Neural cell (in vitro differentiated cells): ENCODE results near the gene C1orf35. TPM values are rescaled to one million over a fixed set of nuclear protein-coding genes. Genes with fewer than 3 reads are reported as not detected.

Source experiments
- H2AFZ ChIP-seq: fragments of 200-600, 300-800 bp; sonication (generic), shearing (Covaris generic); 2 replicates; pipeline ENCODE4 v1.6.0; 2014; ENCODE audit warnings: low read depth, mild to moderate bottlenecking, antibody characterized with exemption, low read length, moderate library complexity
- H3F3A ChIP-seq: fragments of 200-600 bp; shearing (Covaris generic); 2 replicates; pipeline ENCODE4 v1.6.1; 2016; ENCODE audit warnings: mild to moderate bottlenecking, moderate library complexity, mixed read lengths, antibody characterized with exemption, low read length; ENCODE audit not compliant: insufficient read depth, poor library complexity, severe bottlenecking
- H3K27ac ChIP-seq: fragments of 200-600, 300-800 bp; sonication (generic), shearing (Covaris generic); 2 replicates; pipeline ENCODE4 v1.5.1; 2014; ENCODE audit warnings: mild to moderate bottlenecking, low read length, moderate library complexity
- H3K27me3 ChIP-seq: fragments of 300-800, 200-600 bp; sonication (generic), shearing (Covaris generic); 2 replicates; pipeline ENCODE4 v1.6.0; 2014; ENCODE audit warnings: mild to moderate bottlenecking, low read depth, low read length, moderate library complexity; ENCODE audit not compliant: insufficient read depth
- H3K36me3 ChIP-seq: fragments of 300-800, 200-600 bp; sonication (generic), shearing (Covaris generic); 2 replicates; pipeline ENCODE4 v1.5.1; 2014; ENCODE audit warnings: mild to moderate bottlenecking, antibody characterized with exemption, low read length, moderate library complexity; ENCODE audit not compliant: insufficient read depth
- H3K4me2 ChIP-seq: fragments of 300-800, 200-600 bp; sonication (generic), shearing (Covaris generic); 2 replicates; pipeline ENCODE4 v1.6.0; 2014; ENCODE audit warnings: mild to moderate bottlenecking, low read length
- H3K4me3 ChIP-seq: fragments of 300-800, 200-600 bp; sonication (generic), shearing (Covaris generic); 2 replicates; pipeline ENCODE4 v1.5.1; 2014; ENCODE audit warnings: mild to moderate bottlenecking, low read length, moderate library complexity
- H3K79me2 ChIP-seq: fragments of 200-600 bp; shearing (Covaris generic); replicated peaks from 2 replicates; pipeline ENCODE4 v1.6.0; 2014; ENCODE audit warnings: mild to moderate bottlenecking, low read length, moderate library complexity; ENCODE audit not compliant: insufficient read depth
- H3K9ac ChIP-seq: fragments of 300-800, 200-600 bp; sonication (generic), shearing (Covaris generic); 2 replicates; pipeline ENCODE4 v1.6.1; 2016; ENCODE audit warnings: mild to moderate bottlenecking, low read length, mixed read lengths
- H3K9me2 ChIP-seq: fragments of 200-600 bp; shearing (Covaris generic); 2 replicates; pipeline ENCODE4 v1.6.1; 2016; ENCODE audit warnings: mild to moderate bottlenecking, low read length, mixed read lengths; ENCODE audit not compliant: insufficient read depth
- H3K9me3 ChIP-seq: fragments of 200-600, 300-800 bp; sonication (generic), shearing (Covaris generic); 2 replicates; pipeline ENCODE4 v1.6.1; 2016; ENCODE audit warnings: mild to moderate bottlenecking, mixed run types, low read length, moderate library complexity, mixed read lengths
- H4K20me1 ChIP-seq: fragments of 200-600 bp; shearing (Covaris generic); 2 replicates; pipeline ENCODE4 v1.6.1; 2016; ENCODE audit warnings: mild to moderate bottlenecking, mixed run types; ENCODE audit not compliant: insufficient read depth
- CTCF ChIP-seq: fragments of 450-650 bp; IDR thresholded peaks from 2 replicates; pipeline ENCODE4 v1.5.1; 2014; ENCODE audit warnings: antibody characterized with exemption, mild to moderate bottlenecking, moderate library complexity; ENCODE audit not compliant: poor library complexity, severe bottlenecking
- EP300 ChIP-seq: fragments of 450-650 bp; conservative IDR thresholded peaks from 2 replicates; pipeline ENCODE4 v1.6.1; 2014; ENCODE audit warnings: antibody characterized with exemption, mild to moderate bottlenecking, moderate library complexity; ENCODE audit not compliant: poor library complexity, severe bottlenecking
- EZH2 ChIP-seq: fragments of 200-600, 300-800 bp; shearing (Covaris generic), sonication (generic); IDR thresholded peaks from 2 replicates; pipeline ENCODE4 v1.6.1; 2014; ENCODE audit warnings: antibody characterized with exemption, low read length, borderline replicate concordance, mild to moderate bottlenecking; ENCODE audit not compliant: insufficient read depth, poor library complexity, severe bottlenecking
- MXI1 ChIP-seq: fragments of 450-650 bp; conservative IDR thresholded peaks from 2 replicates; pipeline ENCODE4 v1.6.1; 2014; ENCODE audit warnings: antibody characterized with exemption, mild to moderate bottlenecking; ENCODE audit not compliant: poor library complexity, severe bottlenecking
- POLR2AphosphoS5 ChIP-seq: IDR thresholded peaks from 2 replicates; pipeline ENCODE4 v1.6.1; 2012
- RAD21 ChIP-seq: fragments of 450-650 bp; conservative IDR thresholded peaks from 2 replicates; pipeline ENCODE4 v1.6.1; 2014; ENCODE audit warnings: antibody characterized with exemption, mild to moderate bottlenecking, moderate library complexity
- SMC3 ChIP-seq: fragments of 450-650 bp; conservative IDR thresholded peaks from 2 replicates; pipeline ENCODE4 v1.6.1; 2014; ENCODE audit warnings: antibody characterized with exemption, mild to moderate bottlenecking, moderate library complexity; ENCODE audit not compliant: poor library complexity
- TAF1 ChIP-seq: IDR thresholded peaks from 2 replicates; pipeline ENCODE4 v1.6.1; 2012; ENCODE audit warnings: low read depth
- polyA plus RNA-seq: library from polyadenylated mRNA; depleted of rRNA; stranded (reverse); fragments of >200 nt; gene quantifications from 2 replicates; pipeline ENCODE4 v1.2.3, GENCODE V29; 2014
- TF ChIP-seq, protein P1 (sequence below): IDR thresholded peaks from 2 replicates; pipeline ENCODE4 v1.6.1; 2012; ENCODE audit warnings: borderline replicate concordance

The C1orf35 gene
- polyA plus RNA-seq, 1 donor from 2014 or later, result 32.8 TPM

- no peaks in the 10 kb centered on the region for H3K27me3 ChIP-seq
- H3F3A ChIP-seq, result no peaks in the 10 kb centered on the region
- TF ChIP-seq EP300 (no peak), RAD21 (no peak), POLR2AphosphoS5 (no peak), EZH2 (no peak), CTCF (no peak), TAF1 (no peak), SMC3 (no peak), MXI1 (no peak)
- TF ChIP-seq, protein P1, sequence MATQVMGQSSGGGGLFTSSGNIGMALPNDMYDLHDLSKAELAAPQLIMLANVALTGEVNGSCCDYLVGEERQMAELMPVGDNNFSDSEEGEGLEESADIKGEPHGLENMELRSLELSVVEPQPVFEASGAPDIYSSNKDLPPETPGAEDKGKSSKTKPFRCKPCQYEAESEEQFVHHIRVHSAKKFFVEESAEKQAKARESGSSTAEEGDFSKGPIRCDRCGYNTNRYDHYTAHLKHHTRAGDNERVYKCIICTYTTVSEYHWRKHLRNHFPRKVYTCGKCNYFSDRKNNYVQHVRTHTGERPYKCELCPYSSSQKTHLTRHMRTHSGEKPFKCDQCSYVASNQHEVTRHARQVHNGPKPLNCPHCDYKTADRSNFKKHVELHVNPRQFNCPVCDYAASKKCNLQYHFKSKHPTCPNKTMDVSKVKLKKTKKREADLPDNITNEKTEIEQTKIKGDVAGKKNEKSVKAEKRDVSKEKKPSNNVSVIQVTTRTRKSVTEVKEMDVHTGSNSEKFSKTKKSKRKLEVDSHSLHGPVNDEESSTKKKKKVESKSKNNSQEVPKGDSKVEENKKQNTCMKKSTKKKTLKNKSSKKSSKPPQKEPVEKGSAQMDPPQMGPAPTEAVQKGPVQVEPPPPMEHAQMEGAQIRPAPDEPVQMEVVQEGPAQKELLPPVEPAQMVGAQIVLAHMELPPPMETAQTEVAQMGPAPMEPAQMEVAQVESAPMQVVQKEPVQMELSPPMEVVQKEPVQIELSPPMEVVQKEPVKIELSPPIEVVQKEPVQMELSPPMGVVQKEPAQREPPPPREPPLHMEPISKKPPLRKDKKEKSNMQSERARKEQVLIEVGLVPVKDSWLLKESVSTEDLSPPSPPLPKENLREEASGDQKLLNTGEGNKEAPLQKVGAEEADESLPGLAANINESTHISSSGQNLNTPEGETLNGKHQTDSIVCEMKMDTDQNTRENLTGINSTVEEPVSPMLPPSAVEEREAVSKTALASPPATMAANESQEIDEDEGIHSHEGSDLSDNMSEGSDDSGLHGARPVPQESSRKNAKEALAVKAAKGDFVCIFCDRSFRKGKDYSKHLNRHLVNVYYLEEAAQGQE, result no peak
- H3K36me3 ChIP-seq, result peaks cover 7% of the 10 kb centered on the region
- peaks cover 98% of the 10 kb centered on the region for H3K79me2 ChIP-seq
- H3K4me3 ChIP-seq, result no peak overlapping the region
- H3K4me2 ChIP-seq, result no peak overlapping the region
- no peak overlapping the region for H3K9ac ChIP-seq
- no peak overlapping the region for H3K27ac ChIP-seq
- H4K20me1 ChIP-seq, result no peaks in the 10 kb centered on the region
- H3K9me2 ChIP-seq, result no peaks in the 10 kb centered on the region
- H2AFZ ChIP-seq, result no peak overlapping the region
- peaks cover 4% of the 10 kb centered on the region for H3K9me3 ChIP-seq
Observed at GRCh38 chr1:228091084-228091483, 12.0 kb downstream of the C1orf35 start.

DNA sequence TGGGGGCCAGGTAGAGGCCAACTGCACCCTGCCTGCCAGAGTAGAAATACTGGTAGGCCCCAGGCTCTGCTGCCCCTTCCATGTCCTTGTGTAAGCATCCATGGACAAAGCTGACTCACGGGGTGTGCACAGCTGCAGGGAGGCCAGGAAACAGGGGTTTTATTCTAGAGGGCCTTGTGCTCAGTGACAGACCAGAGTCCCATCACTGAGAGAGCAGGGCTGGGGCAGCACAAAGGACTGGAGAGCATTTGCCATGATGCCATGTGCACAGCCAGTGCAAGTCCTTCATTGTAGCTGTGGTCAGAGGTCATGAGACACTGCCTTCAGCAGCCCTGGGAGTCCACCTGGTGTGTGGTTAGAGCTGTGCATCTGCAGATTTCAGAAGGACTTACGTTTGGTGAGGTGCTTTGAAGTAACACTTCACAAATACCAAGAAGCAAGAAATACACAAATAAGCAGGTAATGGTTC lies 12.5 kb downstream of the C1orf35 start:
- Histone ChIP-seq H4K20me1 (no peaks in the 10 kb centered on the region), H2AFZ (no peak overlapping the region), H3K9ac (no peak overlapping the region), H3K9me3 (peaks cover 4% of the 10 kb centered on the region), H3K79me2 (peaks cover 98% of the 10 kb centered on the region), H3K4me2 (no peak overlapping the region), H3F3A (no peaks in the 10 kb centered on the region), H3K4me3 (no peak overlapping the region), H3K9me2 (no peaks in the 10 kb centered on the region), H3K27me3 (no peaks in the 10 kb centered on the region), H3K36me3 (peaks cover 2% of the 10 kb centered on the region), H3K27ac (no peak overlapping the region)
- TF ChIP-seq, protein P1, result no peak
- TF ChIP-seq MXI1 (no peak), EP300 (no peak), SMC3 (no peak), RAD21 (no peak), POLR2AphosphoS5 (no peak), EZH2 (no peak), TAF1 (no peak), CTCF (no peak)
